GM12874 (cell line): Measurements from ENCODE around the gene CCDC149.

ENCODE experiments used
- TF ChIP-seq, protein P1 (sequence below): IDR thresholded peaks from 2 replicates; pipeline ENCODE4 v1.5.1; 2011; ENCODE audit warnings: low read depth, mild to moderate bottlenecking, control low read depth, low read length, moderate library complexity; ENCODE audit not compliant: insufficient read depth

Gene CCDC149

DNA sequence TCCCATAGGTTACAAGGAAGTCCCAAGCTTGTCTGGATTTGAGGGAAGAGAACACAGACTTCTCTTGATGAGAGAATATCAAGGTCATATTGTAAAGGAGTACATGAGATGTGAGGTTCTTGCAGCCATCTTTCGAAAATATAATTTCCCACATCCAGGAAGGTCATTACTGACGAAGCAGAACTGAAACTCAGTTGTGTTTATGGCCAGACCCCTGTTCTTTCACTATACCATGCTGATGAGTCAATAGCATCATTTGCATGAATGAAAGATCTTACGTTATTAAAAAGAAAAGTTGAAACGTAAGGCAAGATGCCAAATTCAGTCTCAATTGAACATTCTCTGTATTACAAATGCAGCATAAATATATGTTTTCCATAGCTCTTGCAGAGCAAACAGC lies 14.2 kb upstream of the CCDC149 start:
- TF ChIP-seq, protein P1, sequence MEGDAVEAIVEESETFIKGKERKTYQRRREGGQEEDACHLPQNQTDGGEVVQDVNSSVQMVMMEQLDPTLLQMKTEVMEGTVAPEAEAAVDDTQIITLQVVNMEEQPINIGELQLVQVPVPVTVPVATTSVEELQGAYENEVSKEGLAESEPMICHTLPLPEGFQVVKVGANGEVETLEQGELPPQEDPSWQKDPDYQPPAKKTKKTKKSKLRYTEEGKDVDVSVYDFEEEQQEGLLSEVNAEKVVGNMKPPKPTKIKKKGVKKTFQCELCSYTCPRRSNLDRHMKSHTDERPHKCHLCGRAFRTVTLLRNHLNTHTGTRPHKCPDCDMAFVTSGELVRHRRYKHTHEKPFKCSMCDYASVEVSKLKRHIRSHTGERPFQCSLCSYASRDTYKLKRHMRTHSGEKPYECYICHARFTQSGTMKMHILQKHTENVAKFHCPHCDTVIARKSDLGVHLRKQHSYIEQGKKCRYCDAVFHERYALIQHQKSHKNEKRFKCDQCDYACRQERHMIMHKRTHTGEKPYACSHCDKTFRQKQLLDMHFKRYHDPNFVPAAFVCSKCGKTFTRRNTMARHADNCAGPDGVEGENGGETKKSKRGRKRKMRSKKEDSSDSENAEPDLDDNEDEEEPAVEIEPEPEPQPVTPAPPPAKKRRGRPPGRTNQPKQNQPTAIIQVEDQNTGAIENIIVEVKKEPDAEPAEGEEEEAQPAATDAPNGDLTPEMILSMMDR: no peak

DNA sequence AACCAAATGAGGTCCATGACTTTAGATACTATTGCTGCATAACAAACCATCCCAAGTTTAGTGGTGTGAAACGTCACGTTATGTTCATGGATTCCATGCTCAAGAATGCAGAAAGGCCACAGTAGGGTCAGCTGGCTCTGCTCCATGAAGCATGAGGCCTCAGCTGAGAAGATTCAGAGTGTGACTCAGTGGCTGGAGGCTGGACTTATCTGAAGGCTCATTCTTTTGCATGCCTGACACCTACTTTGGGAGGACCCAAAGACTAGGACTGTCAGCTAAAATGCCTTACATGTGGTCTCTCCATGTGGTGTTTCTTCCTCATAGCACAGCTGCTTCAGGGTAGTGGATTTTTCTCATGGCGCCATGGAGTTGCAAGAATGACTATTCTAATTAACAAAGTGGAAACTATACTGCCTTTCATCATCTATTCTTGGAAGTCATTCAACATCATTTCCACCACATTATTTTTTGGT lies 11.5 kb upstream of the CCDC149 start:
- TF ChIP-seq, protein P1: no peak

DNA sequence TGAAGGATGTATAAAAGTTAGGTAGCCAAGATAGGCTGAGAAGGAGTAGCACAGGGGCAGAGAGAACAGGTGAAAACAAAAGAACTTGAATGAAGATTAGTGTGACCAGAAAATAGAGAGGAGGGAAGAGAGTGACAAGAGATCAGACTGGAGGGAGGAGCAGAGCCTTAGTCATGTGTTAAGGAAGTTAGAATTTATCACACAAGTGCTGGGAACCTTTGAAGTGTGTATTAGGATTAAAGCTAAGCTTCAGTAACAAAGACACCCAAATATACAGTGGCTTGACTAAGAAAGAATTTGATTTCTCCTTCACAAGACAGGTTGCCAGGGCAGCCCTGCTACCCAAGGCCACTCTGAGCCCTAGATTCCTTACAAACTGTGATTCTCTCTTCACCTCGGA lies 10.7 kb upstream of the CCDC149 start:
- TF ChIP-seq, protein P1: no peak

DNA sequence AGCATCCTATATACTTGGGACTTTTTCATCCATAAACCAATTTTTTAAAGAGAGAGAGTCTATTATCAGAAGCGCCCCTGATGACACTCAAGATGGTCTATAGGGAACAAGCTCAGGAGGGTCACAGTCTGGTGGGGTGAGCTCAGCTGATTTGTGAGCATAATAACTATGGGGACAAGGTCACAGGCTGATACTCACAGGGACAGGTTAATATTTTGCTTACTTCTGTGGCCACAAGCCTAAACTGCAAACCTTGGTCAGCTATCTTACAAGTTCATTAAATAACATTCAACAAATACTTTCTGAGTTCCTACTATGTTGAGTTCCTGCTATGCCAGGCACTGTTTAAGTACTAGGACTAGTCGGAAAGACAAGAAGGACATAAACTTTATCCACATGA lies 10.2 kb upstream of the CCDC149 start:
- TF ChIP-seq, protein P1: no peak

DNA sequence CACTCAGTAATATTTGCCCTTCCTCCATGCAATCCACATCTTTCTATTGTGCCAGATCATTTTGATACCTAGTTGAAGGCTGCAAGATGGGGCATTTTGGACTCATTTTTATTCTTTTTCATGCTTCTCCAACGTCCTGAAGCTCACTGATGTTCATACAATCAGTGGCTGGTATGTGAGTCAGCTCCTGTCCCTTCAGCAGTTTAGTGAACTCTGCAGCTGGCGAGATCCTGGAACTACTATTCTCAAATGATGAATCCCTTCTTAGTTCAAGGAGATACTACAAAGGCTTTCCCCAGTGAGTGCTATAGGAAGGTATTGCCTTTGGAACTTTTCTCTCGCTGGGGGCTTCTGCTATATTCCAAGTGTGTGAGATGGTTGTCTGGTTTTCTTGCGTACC lies 9.6 kb upstream of the CCDC149 start:
- TF ChIP-seq, protein P1: no peak

DNA sequence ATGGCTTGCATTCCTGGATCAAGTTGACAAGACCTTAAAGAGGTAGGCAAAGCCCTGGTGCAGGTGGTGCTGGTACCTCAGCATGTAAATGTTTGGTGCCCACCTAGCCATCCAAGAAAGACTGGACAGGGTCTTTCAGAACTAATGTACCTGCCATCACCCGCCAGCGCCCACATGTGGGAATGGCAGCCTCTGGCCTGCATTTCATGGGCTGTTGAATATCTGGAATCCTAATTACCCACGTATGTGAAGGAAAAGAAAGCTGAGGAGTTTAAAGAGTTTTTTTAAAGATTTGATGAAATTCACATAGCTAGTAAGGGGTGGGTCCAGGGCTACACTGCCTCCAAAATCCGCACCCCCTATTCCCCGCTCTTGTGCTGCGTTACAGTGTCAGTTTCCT lies 8.6 kb upstream of the CCDC149 start:
- TF ChIP-seq, protein P1: no peak

DNA sequence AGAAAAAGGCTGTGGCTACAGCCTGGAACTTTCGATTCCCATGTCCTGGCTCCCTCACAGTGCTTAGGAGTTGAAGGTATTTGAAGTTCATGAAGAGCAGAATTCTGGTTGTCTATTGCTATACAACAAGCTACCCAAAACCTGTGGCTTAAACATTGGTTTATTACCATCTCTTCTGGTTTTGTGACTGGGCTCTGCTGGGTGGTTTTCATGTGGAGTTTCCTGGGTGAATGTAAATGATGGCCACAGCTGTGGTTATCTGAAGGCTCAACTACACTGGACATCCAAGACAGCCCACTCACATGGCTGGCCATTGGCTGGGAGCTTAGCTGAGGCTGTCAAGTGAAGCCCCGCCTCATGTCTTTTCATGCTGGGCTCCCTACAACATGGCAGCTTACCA lies 7.2 kb upstream of the CCDC149 start:
- TF ChIP-seq, protein P1: no peak
